ENCODE data around the gene HYAL1. TPM values are rescaled to one million over a fixed set of nuclear protein-coding genes. Genes with fewer than 3 reads are reported as not detected.
"Not testable (repeated sequence)": the region's sequence is repeated elsewhere in the genome, so short reads cannot be mapped to it uniquely, and the experiment has no call there.

Gene HYAL1
- total and polyA plus RNA-seq, 2 experiments from 2014 or later = 0.20 TPM; not detected in 1

GRCh38 chr3:50263478-50264382 is 39.6 kb downstream of the HYAL1 start:
- in situ Hi-C loops (cut with MboI) = no loop called here
- Histone ChIP-seq H3K36me3 (ENCODE audit: low read depth) (no peaks in the 10 kb centered on the region), H3K4me2 (ENCODE audit: unreplicated experiment) (peak overlapping the region; percentile 23), H4K20me1 (ENCODE audit: insufficient read depth) (no peaks in the 10 kb centered on the region), H3K4me1 (ENCODE audit: insufficient read depth) (peaks cover 28% of the 10 kb centered on the region), H2AFZ (no peak overlapping the region), H3K27ac (peak overlapping the region; percentile 48), H3K79me2 (ENCODE audit: insufficient read depth) (no peaks in the 10 kb centered on the region), H3K4me3 (no peak overlapping the region), H3K9ac (peak overlapping the region; percentile 41; the same call in 1 of the 2 replicates), H3K9me3 (ENCODE audit: low read depth) (no peaks in the 10 kb centered on the region), H3K27me3 (replicated peaks; ENCODE audit: insufficient read depth) (no peaks in the 10 kb centered on the region), H3K9me2 (ENCODE audit: insufficient read depth) (no peaks in the 10 kb centered on the region), H3F3A (ENCODE audit: insufficient read depth) (peaks cover 19% of the 10 kb centered on the region)
- DNase-seq = peak; percentile 53
- WGBS, 2 experiments (ENCODE audit: low coverage in 1 of 2, low lambda C conversion rate in 2 of 2, missing lambda C conversion rate in 2 of 2) = 40 to 55% methylated on average over 6 of the region's 6 CpGs
- no peak for TF ChIP-seq EZH2phosphoT487 (IDR thresholded peaks at IDR 0.05; ENCODE audit: insufficient read depth, low read depth)
- no peak for TF ChIP-seq EZH2 (IDR thresholded peaks at IDR 0.05; ENCODE audit: insufficient read depth, poor library complexity, severe bottlenecking)

GRCh38 chr3:50262778-50263177 is 40.6 kb downstream of the HYAL1 start:
- no peaks in the 10 kb centered on the region for H3K27me3 ChIP-seq (replicated peaks; ENCODE audit: insufficient read depth)
- H3K27ac ChIP-seq = no peak overlapping the region
- H3K4me3 ChIP-seq = no peak overlapping the region
- H3K9ac ChIP-seq = no peak overlapping the region
- 74 to 82% methylated on average over 7 of the region's 7 CpGs for WGBS, 2 experiments (ENCODE audit: low coverage in 1 of 2, low lambda C conversion rate in 2 of 2, missing lambda C conversion rate in 2 of 2)
- no peak overlapping the region for H2AFZ ChIP-seq
- no peaks in the 10 kb centered on the region for H3K36me3 ChIP-seq (ENCODE audit: low read depth)
- peaks cover 13% of the 10 kb centered on the region; the same call in 1 of the 2 replicates for H3F3A ChIP-seq (ENCODE audit: insufficient read depth)
- peaks cover 28% of the 10 kb centered on the region for H3K4me1 ChIP-seq (ENCODE audit: insufficient read depth)
- no peaks in the 10 kb centered on the region for H3K9me3 ChIP-seq (ENCODE audit: low read depth)
- no peaks in the 10 kb centered on the region for H3K79me2 ChIP-seq (ENCODE audit: insufficient read depth)
- TF ChIP-seq EZH2phosphoT487 (IDR thresholded peaks at IDR 0.05; ENCODE audit: insufficient read depth, low read depth) (no peak), EZH2 (IDR thresholded peaks at IDR 0.05; ENCODE audit: insufficient read depth, poor library complexity, severe bottlenecking) (no peak)
- DNase-seq = no peak
- no peaks in the 10 kb centered on the region for H3K9me2 ChIP-seq (ENCODE audit: insufficient read depth)
- in situ Hi-C loops (cut with MboI) = no loop called here
- H4K20me1 ChIP-seq (ENCODE audit: insufficient read depth) = no peaks in the 10 kb centered on the region
- H3K4me2 ChIP-seq (ENCODE audit: unreplicated experiment) = no peak overlapping the region

GRCh38 chr3:50262200-50262599 is 41.2 kb downstream of the HYAL1 start:
- H3K27me3 ChIP-seq (replicated peaks; ENCODE audit: insufficient read depth); H3K36me3 ChIP-seq (ENCODE audit: low read depth); H3K79me2 ChIP-seq (ENCODE audit: insufficient read depth); DNase-seq; H3K4me2 ChIP-seq (ENCODE audit: unreplicated experiment); H3K4me3 ChIP-seq; in situ Hi-C loops (cut with MboI); H3K9ac ChIP-seq; H3K9me2 ChIP-seq (ENCODE audit: insufficient read depth); H3K27ac ChIP-seq; H4K20me1 ChIP-seq (ENCODE audit: insufficient read depth); H2AFZ ChIP-seq; H3K9me3 ChIP-seq (ENCODE audit: low read depth): not testable (repeated sequence)
- peaks cover 22% of the 10 kb centered on the region for H3K4me1 ChIP-seq (ENCODE audit: insufficient read depth)
- WGBS, 2 experiments (ENCODE audit: low coverage in 1 of 2, low lambda C conversion rate in 2 of 2, missing lambda C conversion rate in 2 of 2) = 82 to 94% methylated on average over 4 of the region's 4 CpGs
- H3F3A ChIP-seq (ENCODE audit: insufficient read depth) = peaks cover 13% of the 10 kb centered on the region; the same call in 1 of the 2 replicates

GRCh38 chr3:50261505-50261904 is 41.9 kb downstream of the HYAL1 start:
- in situ Hi-C loops (cut with MboI) = no loop called here
- H3F3A ChIP-seq (ENCODE audit: insufficient read depth) = peaks cover 6% of the 10 kb centered on the region; the same call in 1 of the 2 replicates
- peak overlapping the region; percentile 84 for H3K9ac ChIP-seq
- H3K36me3 ChIP-seq (ENCODE audit: low read depth) = peaks cover 10% of the 10 kb centered on the region
- 23 to 24% methylated on average over 2 of the region's 2 CpGs for WGBS, 2 experiments (ENCODE audit: low coverage in 1 of 2, low lambda C conversion rate in 2 of 2, missing lambda C conversion rate in 2 of 2)
- H3K9me2 ChIP-seq (ENCODE audit: insufficient read depth) = no peaks in the 10 kb centered on the region
- TF ChIP-seq EZH2 (IDR thresholded peaks at IDR 0.05; ENCODE audit: insufficient read depth, poor library complexity, severe bottlenecking) (no peak), EZH2phosphoT487 (IDR thresholded peaks at IDR 0.05; ENCODE audit: insufficient read depth, low read depth) (no peak)
- no peak overlapping the region for H3K27ac ChIP-seq
- peaks cover 12% of the 10 kb centered on the region for H3K79me2 ChIP-seq (ENCODE audit: insufficient read depth)
- no peak overlapping the region for H3K4me3 ChIP-seq
- no peak overlapping the region for H3K4me2 ChIP-seq (ENCODE audit: unreplicated experiment)
- no peaks in the 10 kb centered on the region for H3K27me3 ChIP-seq (replicated peaks; ENCODE audit: insufficient read depth)
- H4K20me1 ChIP-seq (ENCODE audit: insufficient read depth) = no peaks in the 10 kb centered on the region
- DNase-seq = no peak
- H3K4me1 ChIP-seq (ENCODE audit: insufficient read depth) = peaks cover 19% of the 10 kb centered on the region
- no peaks in the 10 kb centered on the region for H3K9me3 ChIP-seq (ENCODE audit: low read depth)
- no peak overlapping the region for H2AFZ ChIP-seq

Data from GM23248 (cell line).